GM18507 (cell line): ENCODE measurements around the gene DUSP28.

Experiments used
- DNase-seq: peaks from one replicate; pipeline ENCODE4 v3.0.0; 2011; ENCODE audit warnings: low read depth; ENCODE audit not compliant: insufficient read length; ENCODE audit errors: extremely low spot score
- FAIRE-seq: peaks from 2 replicates; lab custom pipeline; 2011; peaks lifted over from hg19 to GRCh38; lab: Jason Lieb, UNC

The DUSP28 gene

GRCh38 chr2:240611601-240612210 lies 51.5 kb downstream of the DUSP28 start:
- DNase-seq, result no peak
- no peak for FAIRE-seq
